K562 (cell line): Measurements from ENCODE around the gene BSPRY. TPM values are rescaled to one million over a fixed set of nuclear protein-coding genes. Genes with fewer than 3 reads are reported as not detected.

Experiments used
- ARID3A ChIP-seq: IDR thresholded peaks from 2 replicates; pipeline ENCODE4 v1.6.1; 2012; ENCODE audit warnings: low read depth, low read length, improper control_type of control experiment, borderline replicate concordance
- ARID3B ChIP-seq: fragments of 250-450 bp; sonication (Bioruptor Pico); IDR thresholded peaks from 2 replicates; pipeline ENCODE4 v1.4.0; 2020; ENCODE audit warnings: borderline replicate concordance
- CHD2 ChIP-seq: IDR thresholded peaks from 2 replicates; pipeline ENCODE4 v1.6.1; 2011; ENCODE audit warnings: low read depth, low read length
- ELF1 ChIP-seq: fragments of 200-800 bp; sonication (Bioruptor generic); IDR thresholded peaks from 2 replicates; pipeline ENCODE4 v1.6.1; 2016; ENCODE audit warnings: missing genetic modification characterization, missing compliant biosample characterization
- FOSL1 ChIP-seq: fragments of 200-800 bp; sonication (Bioruptor generic); conservative IDR thresholded peaks from 2 replicates; pipeline ENCODE4 v1.6.1; 2016; ENCODE audit warnings: missing genetic modification characterization, missing compliant biosample characterization
- HDAC2 ChIP-seq: fragments of 450-650 bp; IDR thresholded peaks from 2 replicates; pipeline ENCODE4 v1.6.1; 2016; ENCODE audit warnings: mild to moderate bottlenecking
- MCM2 ChIP-seq: fragments of 450-650 bp; IDR thresholded peaks from 2 replicates; pipeline ENCODE4 v1.6.1; 2017; ENCODE audit warnings: low read depth, mild to moderate bottlenecking
- MNT ChIP-seq, 2 experiments: fragments of 450-650 bp; conservative IDR thresholded peaks; 2 replicates each; pipeline ENCODE4 v1.6.1; 2017; ENCODE audit warnings: mild to moderate bottlenecking in 2 of 2, moderate library complexity in 2 of 2
- MYBL2 ChIP-seq, 2 experiments: fragments of 450-650 bp in 1 of 2; sonication (generic) in 1 of 2; formaldehyde crosslinking in 1 of 2; IDR thresholded peaks; 2 replicates each; pipeline versions ENCODE4 v1.6.1 to v1.8.1; 2017 to 2022; ENCODE audit warnings: borderline replicate concordance in 1 of 2, inconsistent platforms in 1 of 2, low read depth in 1 of 2, mild to moderate bottlenecking in 1 of 2, missing genetic modification reagents in 1 of 2, moderate library complexity in 1 of 2
- NFRKB ChIP-seq: fragments of 450-650 bp; IDR thresholded peaks from 2 replicates; pipeline ENCODE4 v1.6.1; 2016; ENCODE audit warnings: low read depth
- NR1H2 ChIP-seq: sonication (generic); formaldehyde crosslinking; IDR thresholded peaks from 2 replicates; pipeline ENCODE4 v1.4.0; 2020; ENCODE audit warnings: mild to moderate bottlenecking, missing genetic modification reagents
- POLR3G ChIP-seq: IDR thresholded peaks from 2 replicates; pipeline ENCODE4 v1.6.1; 2011; ENCODE audit not compliant: insufficient read length, insufficient replicate concordance; ENCODE audit errors: extremely low read depth
- POU5F1 ChIP-seq: fragments of 150-350 bp; IDR thresholded peaks from 2 replicates; pipeline ENCODE4 v1.6.1; 2014; ENCODE audit warnings: borderline replicate concordance, low read length, low read depth, mild to moderate bottlenecking; ENCODE audit not compliant: partially characterized antibody
- PPARD ChIP-seq: fragments of 250-450 bp; sonication (Bioruptor Pico); IDR thresholded peaks from 2 replicates; pipeline ENCODE4 v1.8.0; 2022; ENCODE audit warnings: inconsistent platforms, mild to moderate bottlenecking, moderate library complexity
- PRMT5 ChIP-seq: sonication (generic); formaldehyde crosslinking; IDR thresholded peaks from 2 replicates; pipeline ENCODE4 v1.5.0; 2020; ENCODE audit warnings: missing genetic modification reagents
- RBM14 ChIP-seq: fragments of 200-400 bp; formaldehyde crosslinking; IDR thresholded peaks from 2 replicates; pipeline ENCODE4 v1.6.1; 2018; ENCODE audit warnings: low read depth, mild to moderate bottlenecking, low read length, moderate library complexity, borderline replicate concordance; ENCODE audit not compliant: insufficient read depth
- SMARCA5 ChIP-seq: fragments of 450-650 bp; IDR thresholded peaks from 2 replicates; pipeline ENCODE4 v1.6.1; 2016
- THRB ChIP-seq: fragments of 450-650 bp; formaldehyde crosslinking; conservative IDR thresholded peaks from 2 replicates; pipeline ENCODE4 v1.4.0; 2022; ENCODE audit warnings: mild to moderate bottlenecking, missing genetic modification characterization
- ZNF436 ChIP-seq: fragments of 250-450, 450-650 bp; sonication (Bioruptor Pico); formaldehyde crosslinking; IDR thresholded peaks from 2 replicates; pipeline ENCODE4 v1.7.0; 2020; ENCODE audit warnings: mild to moderate bottlenecking
- ZNF57 ChIP-seq: fragments of 450-650 bp; formaldehyde crosslinking; IDR thresholded peaks from 2 replicates; pipeline ENCODE4 v1.4.0; 2020; ENCODE audit warnings: mild to moderate bottlenecking, moderate library complexity
- ZNF668 ChIP-seq: fragments of 250-450 bp; sonication (Bioruptor Pico); IDR thresholded peaks from 2 replicates; pipeline ENCODE4 v1.8.0; 2022; ENCODE audit warnings: mild to moderate bottlenecking, inconsistent platforms
- ZNF699 ChIP-seq: fragments of 250-450 bp; sonication (Bioruptor Pico); IDR thresholded peaks from 2 replicates; pipeline ENCODE4 v1.8.0; 2021; ENCODE audit warnings: mild to moderate bottlenecking, moderate library complexity; ENCODE audit not compliant: insufficient replicate concordance
- polyA plus RNA-seq, 8 experiments: library from polyadenylated mRNA; depleted of rRNA in 4 of 8; stranded (reverse) in 5 of 8; unstranded in 3 of 8; fragments of >200 nt; fragmentation: Nextera tagmentation in 2 of 8; fragmentation: Illumina TruSeq in 1 of 8; extraction: Ambion mirVana in 2 of 8; extraction: Trizol in 1 of 8; gene quantifications; 2 replicates each; pipeline versions ENCODE4 v1.2.1 to v1.2.3, GENCODE V29; 2011 to 2014; ENCODE audit warnings: inconsistent platforms in 1 of 8, missing spikeins in 1 of 8
- total RNA-seq, 7 experiments: library from RNA; depleted of rRNA in 6 of 7; stranded (reverse); fragments of >200 nt in 6 of 7; fragmentation: Illumina TruSeq in 2 of 7; extraction: Trizol in 2 of 7; gene quantifications; 2 replicates each; pipeline versions ENCODE4 v1.2.1 to v1.2.3, GENCODE V29; 2011 to 2021; ENCODE audit warnings: low replicate concordance in 1 of 7

Gene BSPRY
- total and polyA plus RNA-seq, 9 of the 15 experiments (the other 6 are each of a cell fraction or from before 2014, with no cell fraction given): 0.07 to 0.67 (median 0.18) TPM

DNA sequence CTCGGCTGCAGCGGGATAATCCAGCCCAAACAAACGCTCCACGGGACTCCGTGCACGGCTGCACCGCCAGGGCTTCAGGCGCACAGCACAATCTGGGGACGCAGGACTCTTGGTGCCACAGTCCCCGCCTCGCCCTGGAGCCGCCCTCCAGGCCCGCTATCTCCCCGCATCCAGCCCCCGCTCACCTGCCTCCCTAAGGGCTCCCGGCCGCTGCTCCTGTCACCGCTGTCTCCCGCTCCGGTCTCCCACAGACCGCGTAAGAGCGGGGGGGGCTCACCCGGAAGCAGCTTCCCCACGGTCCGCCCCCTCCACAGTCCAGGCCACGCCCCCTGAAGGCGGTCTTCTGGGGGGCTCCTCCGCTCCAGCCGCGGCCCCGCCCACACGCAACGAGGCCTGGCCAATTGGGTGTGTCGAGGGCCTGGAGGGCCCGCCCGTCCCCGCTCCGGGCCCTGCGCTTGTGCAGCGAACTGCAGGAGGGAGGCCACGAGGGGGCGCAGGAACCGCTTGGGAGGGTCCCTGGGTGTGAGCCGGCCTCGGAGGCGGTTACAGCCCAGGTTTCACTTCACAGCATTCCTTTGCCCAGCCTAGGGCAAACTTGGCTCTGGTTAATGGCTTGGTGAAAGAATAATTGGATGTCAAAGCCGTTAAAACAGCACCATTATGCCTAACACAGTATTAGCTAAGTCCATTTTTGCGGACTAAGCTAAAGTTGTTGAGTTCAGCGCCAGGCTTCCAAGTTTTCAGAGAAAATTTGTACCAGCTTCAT lies 51.9 kb downstream of the BSPRY start, which contains the start of gene ALAD (continued):
- TF ChIP-seq THRB (CRISPR knock-in tag): no peak
- TF ChIP-seq POLR3G: no peak
- no peak for TF ChIP-seq PPARD (CRISPR knock-in tag)
- TF ChIP-seq ARID3B (CRISPR knock-in tag): no peak
- TF ChIP-seq ZNF668: no peak
- no peak for TF ChIP-seq SMARCA5
- TF ChIP-seq PRMT5 (CRISPR knock-in tag): no peak
- no peak for TF ChIP-seq MYBL2 (IDR thresholded peaks at IDR 0.05; ENCODE audit: low read depth)
- no peak for TF ChIP-seq MYBL2 (CRISPR knock-in tag; IDR thresholded peaks at IDR 0.05; ENCODE audit: borderline replicate concordance)
- no peak for TF ChIP-seq ZNF436
- 0 out of 2 replicates have a peak, but pooled peaks have one; percentile 24 for TF ChIP-seq NR1H2 (CRISPR knock-in tag)
- TF ChIP-seq MCM2: no peak
- TF ChIP-seq FOSL1 (tag): no peak
- no peak for TF ChIP-seq ZNF699 (CRISPR knock-in tag)
- TF ChIP-seq ARID3A: no peak
- peak; percentile 76 for TF ChIP-seq HDAC2
- no peak for TF ChIP-seq ZNF57 (CRISPR knock-in tag)
- TF ChIP-seq POU5F1: no peak
- TF ChIP-seq RBM14: no peak
- TF ChIP-seq CHD2: no peak
- peak; percentile 93 for TF ChIP-seq ELF1 (tag)
- TF ChIP-seq MNT (conservative IDR thresholded peaks at IDR 0.05): peak; percentile 73 to 85
- TF ChIP-seq NFRKB: no peak
